SH-SY5Y (cell line): Measurements from ENCODE around the gene CCDC60.

ENCODE experiments used
- GATA2 ChIP-seq: IDR thresholded peaks from 2 replicates; pipeline ENCODE4 v1.6.1; 2011; ENCODE audit warnings: mild to moderate bottlenecking, low read depth, low read length
- GATA3 ChIP-seq: IDR thresholded peaks from 2 replicates; pipeline ENCODE4 v1.6.1; 2011; ENCODE audit warnings: low read depth, mild to moderate bottlenecking, low read length, moderate library complexity

DNA sequence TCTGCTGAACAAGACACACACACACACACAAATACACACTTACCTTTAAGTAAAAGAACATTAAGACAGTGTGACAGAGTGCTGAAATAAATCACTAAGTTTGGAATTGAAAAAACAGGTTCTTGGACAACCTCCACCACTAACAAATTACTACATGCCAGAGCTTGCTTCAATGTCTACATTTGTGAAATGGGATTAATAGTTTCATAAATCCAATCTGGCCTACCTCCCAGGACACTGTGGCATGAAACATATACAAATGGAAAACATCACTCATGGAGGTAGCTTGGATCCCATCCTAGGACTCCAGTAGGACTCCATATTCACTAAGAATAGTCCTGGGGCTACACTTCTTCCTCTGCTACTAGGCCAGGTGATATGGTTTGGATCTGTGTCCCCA, 8.2 kb upstream of the CCDC60 start:
- TF ChIP-seq GATA2 (no peak), GATA3 (no peak)
